Measurements from ENCODE around the gene SH3RF3.

DNA sequence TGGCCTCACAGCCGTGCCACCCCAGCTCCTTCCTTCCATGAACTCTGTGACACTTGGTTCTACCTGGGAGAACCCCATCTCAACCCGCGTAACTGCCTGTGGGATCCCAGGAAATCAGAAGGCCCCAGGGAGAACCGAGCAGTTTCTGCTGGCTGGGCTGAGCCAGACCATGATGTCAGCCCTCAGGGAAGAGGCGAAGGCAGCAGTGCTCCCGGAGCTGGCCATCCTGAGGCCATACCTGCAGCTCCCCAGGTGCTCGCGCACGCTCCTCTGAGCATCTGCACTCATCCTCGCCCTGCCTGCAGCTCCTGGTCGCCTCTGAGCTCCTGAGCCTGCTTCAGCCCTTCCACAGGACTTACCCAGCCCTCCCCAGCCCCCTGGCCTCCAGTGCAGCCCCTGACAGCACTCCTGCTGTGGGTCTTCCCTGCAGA lies 298.7 kb downstream of the SH3RF3 start:
- TF ChIP-seq, protein P1, sequence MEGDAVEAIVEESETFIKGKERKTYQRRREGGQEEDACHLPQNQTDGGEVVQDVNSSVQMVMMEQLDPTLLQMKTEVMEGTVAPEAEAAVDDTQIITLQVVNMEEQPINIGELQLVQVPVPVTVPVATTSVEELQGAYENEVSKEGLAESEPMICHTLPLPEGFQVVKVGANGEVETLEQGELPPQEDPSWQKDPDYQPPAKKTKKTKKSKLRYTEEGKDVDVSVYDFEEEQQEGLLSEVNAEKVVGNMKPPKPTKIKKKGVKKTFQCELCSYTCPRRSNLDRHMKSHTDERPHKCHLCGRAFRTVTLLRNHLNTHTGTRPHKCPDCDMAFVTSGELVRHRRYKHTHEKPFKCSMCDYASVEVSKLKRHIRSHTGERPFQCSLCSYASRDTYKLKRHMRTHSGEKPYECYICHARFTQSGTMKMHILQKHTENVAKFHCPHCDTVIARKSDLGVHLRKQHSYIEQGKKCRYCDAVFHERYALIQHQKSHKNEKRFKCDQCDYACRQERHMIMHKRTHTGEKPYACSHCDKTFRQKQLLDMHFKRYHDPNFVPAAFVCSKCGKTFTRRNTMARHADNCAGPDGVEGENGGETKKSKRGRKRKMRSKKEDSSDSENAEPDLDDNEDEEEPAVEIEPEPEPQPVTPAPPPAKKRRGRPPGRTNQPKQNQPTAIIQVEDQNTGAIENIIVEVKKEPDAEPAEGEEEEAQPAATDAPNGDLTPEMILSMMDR (IDR thresholded peaks at IDR 0.05), result no peak
- no peak for TF ChIP-seq POLR2AphosphoS5 (IDR thresholded peaks at IDR 0.05)
- no peak for TF ChIP-seq POLR2A (IDR thresholded peaks at IDR 0.05)

All from breast epithelium (tissue), 3 donors.